ENCODE data around the gene PPP1R9A. TPM values are rescaled to one million over a fixed set of nuclear protein-coding genes. Genes with fewer than 3 reads are reported as not detected.

The PPP1R9A gene
- total RNA-seq, 4 donors from 2014 or later = 22.4 to 27.5 (median 23.3) TPM

GRCh38 chr7:95095966-95096540 is 188.7 kb downstream of the PPP1R9A start:
- DNase-seq (ENCODE audit: extremely low spot score) = no peak
- Histone ChIP-seq H3K27ac (replicated peaks in 1 of 4) (no peak overlapping the region), H3K27me3 (no peaks in the 10 kb centered on the region), H3K36me3 (no peaks in the 10 kb centered on the region), H3K4me3 (no peak overlapping the region), H3K9me3 (no peaks in the 10 kb centered on the region), H3K4me1 (peaks cover 4 to 24% (median 21%) of the 10 kb centered on the region in 4 donors)
- intact Hi-C loops (cut with DNase I) = loop anchor here (10.0 kb wide), 1 partner anchor 191 kb away; the partner anchor contains the start of gene PPP1R9A
- no peak for TF ChIP-seq POLR2A (IDR thresholded peaks at IDR 0.05; ENCODE audit: low read depth)
- TF ChIP-seq POLR2AphosphoS5 (IDR thresholded peaks at IDR 0.05) = no peak
- TF ChIP-seq CTCF (IDR thresholded peaks at IDR 0.05) = no peak
- no peak for TF ChIP-seq EP300 (IDR thresholded peaks at IDR 0.05)

- intact Hi-C loops (cut with DNase I) = loop anchor here (10.0 kb wide), 1 partner anchor 192 kb away; the partner anchor contains the start of gene PPP1R9A
Observed at GRCh38 chr7:95097291-95097690, 189.9 kb downstream of the PPP1R9A start.

DNA sequence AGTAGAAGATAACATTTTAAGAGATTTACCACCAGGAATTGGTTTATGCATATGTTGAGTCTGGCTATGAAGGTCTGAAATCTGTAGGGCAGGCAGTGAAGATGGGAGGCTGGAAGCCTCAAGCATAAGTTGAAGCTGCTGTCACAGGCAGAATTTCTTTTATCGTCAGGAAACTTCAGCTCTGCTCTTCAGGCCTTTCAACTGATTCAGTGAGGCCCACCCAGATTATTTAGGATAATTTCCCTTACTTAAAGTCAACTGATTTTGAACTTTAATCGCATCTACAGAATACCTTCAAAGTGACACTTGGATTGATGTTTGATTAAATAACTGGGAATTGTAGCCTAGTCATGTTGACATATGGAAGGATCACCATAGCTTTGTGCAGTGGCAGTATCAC is 190.5 kb downstream of the PPP1R9A start:
- H3K4me3 ChIP-seq = no peak overlapping the region
- no peaks in the 10 kb centered on the region for H3K9me3 ChIP-seq
- H3K27ac ChIP-seq (replicated peaks in 1 of 4) = no peak overlapping the region
- peaks cover 0 to 10% (median 9%) of the 10 kb centered on the region in 4 donors for H3K4me1 ChIP-seq
- intact Hi-C loops (cut with DNase I) = loop anchor here (10.0 kb wide), 1 partner anchor 193 kb away; the partner anchor contains the start of gene PPP1R9A
- H3K36me3 ChIP-seq = no peaks in the 10 kb centered on the region
- 95% methylated on average over 2 of the region's 2 CpGs for WGBS
- no peaks in the 10 kb centered on the region for H3K27me3 ChIP-seq
- no peak for DNase-seq (ENCODE audit: extremely low spot score)
- no peak for TF ChIP-seq POLR2A (IDR thresholded peaks at IDR 0.05; ENCODE audit: low read depth)
- TF ChIP-seq CTCF (IDR thresholded peaks at IDR 0.05) = no peak
- TF ChIP-seq POLR2AphosphoS5 (IDR thresholded peaks at IDR 0.05) = no peak
- TF ChIP-seq EP300 (IDR thresholded peaks at IDR 0.05) = no peak

More at GRCh38 chr7:95097291-95097690, 189.9 kb downstream of the PPP1R9A start:
- no peak for DNase-seq (ENCODE audit: extremely low spot score)
- no peak for TF ChIP-seq EP300 (IDR thresholded peaks at IDR 0.05)
- TF ChIP-seq POLR2AphosphoS5 (IDR thresholded peaks at IDR 0.05) = no peak
- TF ChIP-seq POLR2A (IDR thresholded peaks at IDR 0.05; ENCODE audit: low read depth) = no peak
- no peak for TF ChIP-seq CTCF (IDR thresholded peaks at IDR 0.05)
- no peak overlapping the region for H3K27ac ChIP-seq (replicated peaks in 1 of 4)
- H3K9me3 ChIP-seq = no peaks in the 10 kb centered on the region
- no peak overlapping the region for H3K4me3 ChIP-seq
- no peaks in the 10 kb centered on the region for H3K36me3 ChIP-seq
- no peaks in the 10 kb centered on the region for H3K27me3 ChIP-seq
- peaks cover 2 to 15% (median 13%) of the 10 kb centered on the region in 4 donors for H3K4me1 ChIP-seq
- WGBS = 94% methylated on average over 3 of the region's 3 CpGs

GRCh38 chr7:95099106-95099505 is 191.7 kb downstream of the PPP1R9A start:
- TF ChIP-seq CTCF (IDR thresholded peaks at IDR 0.05) = no peak
- no peak for TF ChIP-seq POLR2A (IDR thresholded peaks at IDR 0.05; ENCODE audit: low read depth)
- no peak for TF ChIP-seq POLR2AphosphoS5 (IDR thresholded peaks at IDR 0.05)
- no peak for TF ChIP-seq EP300 (IDR thresholded peaks at IDR 0.05)
- H3K27ac ChIP-seq (replicated peaks in 1 of 4) = no peak overlapping the region
- 20% methylated on average over 1 of the region's 1 CpG for WGBS
- no peaks in the 10 kb centered on the region for H3K27me3 ChIP-seq
- no peak for DNase-seq (ENCODE audit: extremely low spot score)
- H3K9me3 ChIP-seq = no peaks in the 10 kb centered on the region
- no peak overlapping the region for H3K4me3 ChIP-seq
- intact Hi-C loops (cut with DNase I) = loop anchor here (10.0 kb wide), 1 partner anchor 194 kb away; the partner anchor contains the start of gene PPP1R9A
- no peaks in the 10 kb centered on the region for H3K36me3 ChIP-seq
- H3K4me1 ChIP-seq = peaks cover 0 to 13% (median 9%) of the 10 kb centered on the region in 4 donors

All from esophagus muscularis mucosa (tissue), 4 donors.